Osteoblast (primary cell): ENCODE results near the gene CANX. TPM values are rescaled to one million over a fixed set of nuclear protein-coding genes. Genes with fewer than 3 reads are reported as not detected.

Experiments used
- DNase-seq: peaks from one replicate; pipeline ENCODE4 v3.0.0; 2011; ENCODE audit warnings: low spot score, mixed read lengths; ENCODE audit not compliant: insufficient read length; ENCODE audit errors: missing footprints
- H2AFZ ChIP-seq: 2 replicates; pipeline ENCODE4 v1.6.0; 2011; ENCODE audit warnings: mild to moderate bottlenecking, low read length
- H3K27ac ChIP-seq: 2 replicates; pipeline ENCODE4 v1.5.1; 2011; ENCODE audit warnings: mild to moderate bottlenecking, low read depth, low read length, moderate library complexity
- H3K27me3 ChIP-seq: 2 replicates; pipeline ENCODE4 v1.6.0; 2012; ENCODE audit warnings: mild to moderate bottlenecking, control low read depth, inconsistent platforms, low read length, moderate library complexity; ENCODE audit not compliant: insufficient read depth
- H3K36me3 ChIP-seq: 2 replicates; pipeline ENCODE4 v1.5.1; 2011; ENCODE audit warnings: mild to moderate bottlenecking, low read length, control low read depth, moderate library complexity; ENCODE audit not compliant: insufficient read depth
- H3K4me1 ChIP-seq: 2 replicates; pipeline ENCODE4 v1.5.1; 2011; ENCODE audit warnings: mild to moderate bottlenecking, low read length, control low read depth, moderate library complexity; ENCODE audit not compliant: insufficient read depth
- H3K4me2 ChIP-seq: 2 replicates; pipeline ENCODE4 v1.6.0; 2011; ENCODE audit warnings: mild to moderate bottlenecking, low read length; ENCODE audit not compliant: insufficient read depth
- H3K4me3 ChIP-seq: fragments of 200-600 bp; sonication (generic); 3 replicates; pipeline ENCODE4 v1.5.1; 2012; ENCODE audit warnings: mild to moderate bottlenecking, low read length, inconsistent platforms; ENCODE audit not compliant: insufficient read depth
- H3K79me2 ChIP-seq: 2 replicates; pipeline ENCODE4 v1.6.0; 2012; ENCODE audit warnings: mild to moderate bottlenecking, low read length, control low read depth, inconsistent platforms; ENCODE audit not compliant: insufficient read depth
- H3K9me3 ChIP-seq: 2 replicates; pipeline ENCODE4 v1.5.1; 2011; ENCODE audit warnings: low read depth, low read length, control low read depth
- H4K20me1 ChIP-seq: 2 replicates; pipeline ENCODE4 v1.6.0; 2012; ENCODE audit warnings: mild to moderate bottlenecking, low read length, control low read depth; ENCODE audit not compliant: insufficient read depth
- total RNA-seq: library from RNA; depleted of rRNA; stranded (reverse); fragments of >200 nt; gene quantifications from 2 replicates; pipeline ENCODE4 v1.2.3, GENCODE V29; 2012
- TF ChIP-seq, protein P1 (sequence below): IDR thresholded peaks from 2 replicates; pipeline ENCODE4 v1.5.1; 2011; ENCODE audit warnings: mild to moderate bottlenecking, low read depth, low read length, moderate library complexity; ENCODE audit errors: extremely low read depth

The CANX gene
- total RNA-seq, 1 donor: 698 TPM

DNA sequence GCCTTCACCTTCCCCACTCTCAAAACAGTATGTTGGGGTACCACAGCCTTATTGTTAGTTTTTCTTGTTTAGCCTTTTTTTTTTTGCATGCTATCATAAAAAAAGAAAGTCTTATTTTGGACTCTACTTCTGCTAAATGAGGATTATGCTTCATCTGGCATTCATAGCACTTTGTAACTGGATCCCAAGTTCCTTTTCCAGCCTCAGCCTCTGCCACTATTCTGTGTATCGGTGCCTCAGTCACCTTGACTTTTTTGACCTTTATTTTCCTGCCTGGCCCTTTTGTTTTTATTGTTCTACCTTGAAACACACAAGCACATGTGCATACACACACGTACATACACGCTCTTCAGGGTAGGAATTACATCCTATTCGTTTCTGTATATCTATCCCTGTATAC is 25.4 kb downstream of the CANX start:
- peaks cover 44% of the 10 kb centered on the region for H3K79me2 ChIP-seq
- H3K4me3 ChIP-seq: no peak overlapping the region
- H2AFZ ChIP-seq: no peak overlapping the region
- no peaks in the 10 kb centered on the region for H3K9me3 ChIP-seq
- H3K27me3 ChIP-seq: no peaks in the 10 kb centered on the region
- TF ChIP-seq, protein P1, sequence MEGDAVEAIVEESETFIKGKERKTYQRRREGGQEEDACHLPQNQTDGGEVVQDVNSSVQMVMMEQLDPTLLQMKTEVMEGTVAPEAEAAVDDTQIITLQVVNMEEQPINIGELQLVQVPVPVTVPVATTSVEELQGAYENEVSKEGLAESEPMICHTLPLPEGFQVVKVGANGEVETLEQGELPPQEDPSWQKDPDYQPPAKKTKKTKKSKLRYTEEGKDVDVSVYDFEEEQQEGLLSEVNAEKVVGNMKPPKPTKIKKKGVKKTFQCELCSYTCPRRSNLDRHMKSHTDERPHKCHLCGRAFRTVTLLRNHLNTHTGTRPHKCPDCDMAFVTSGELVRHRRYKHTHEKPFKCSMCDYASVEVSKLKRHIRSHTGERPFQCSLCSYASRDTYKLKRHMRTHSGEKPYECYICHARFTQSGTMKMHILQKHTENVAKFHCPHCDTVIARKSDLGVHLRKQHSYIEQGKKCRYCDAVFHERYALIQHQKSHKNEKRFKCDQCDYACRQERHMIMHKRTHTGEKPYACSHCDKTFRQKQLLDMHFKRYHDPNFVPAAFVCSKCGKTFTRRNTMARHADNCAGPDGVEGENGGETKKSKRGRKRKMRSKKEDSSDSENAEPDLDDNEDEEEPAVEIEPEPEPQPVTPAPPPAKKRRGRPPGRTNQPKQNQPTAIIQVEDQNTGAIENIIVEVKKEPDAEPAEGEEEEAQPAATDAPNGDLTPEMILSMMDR: no peak
- peaks cover 11% of the 10 kb centered on the region for H4K20me1 ChIP-seq
- H3K36me3 ChIP-seq: peaks cover 91% of the 10 kb centered on the region
- no peaks in the 10 kb centered on the region for H3K4me1 ChIP-seq
- H3K4me2 ChIP-seq: no peak overlapping the region
- DNase-seq: no peak
- H3K27ac ChIP-seq: no peak overlapping the region

DNA sequence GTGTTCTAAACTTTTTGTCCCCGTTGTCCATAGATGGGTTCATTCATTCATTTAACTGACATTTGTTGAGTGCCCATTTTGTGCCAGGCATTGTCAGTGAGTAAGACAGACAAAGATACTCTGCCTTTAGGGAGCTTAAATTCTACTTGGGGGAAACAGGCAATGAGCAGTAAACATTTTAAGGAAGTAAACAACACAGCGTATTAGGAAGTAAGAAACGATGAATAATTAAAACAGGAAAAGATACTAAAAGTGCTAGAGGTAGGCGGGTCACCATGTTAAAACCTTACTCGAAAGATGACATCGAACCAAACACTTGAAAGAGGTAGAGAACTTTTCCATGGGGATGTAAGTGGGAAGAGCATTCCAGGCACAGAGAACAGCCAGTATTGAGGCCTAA is 28.3 kb downstream of the CANX start:
- TF ChIP-seq, protein P1: no peak
- Histone ChIP-seq H3K9me3 (no peaks in the 10 kb centered on the region), H4K20me1 (peaks cover 7% of the 10 kb centered on the region), H3K4me3 (no peak overlapping the region), H3K4me2 (no peak overlapping the region), H3K27me3 (no peaks in the 10 kb centered on the region), H3K79me2 (peaks cover 26% of the 10 kb centered on the region), H2AFZ (no peak overlapping the region), H3K4me1 (peaks cover 13% of the 10 kb centered on the region), H3K27ac (no peak overlapping the region), H3K36me3 (peaks cover 82% of the 10 kb centered on the region)
- no peak for DNase-seq

DNA sequence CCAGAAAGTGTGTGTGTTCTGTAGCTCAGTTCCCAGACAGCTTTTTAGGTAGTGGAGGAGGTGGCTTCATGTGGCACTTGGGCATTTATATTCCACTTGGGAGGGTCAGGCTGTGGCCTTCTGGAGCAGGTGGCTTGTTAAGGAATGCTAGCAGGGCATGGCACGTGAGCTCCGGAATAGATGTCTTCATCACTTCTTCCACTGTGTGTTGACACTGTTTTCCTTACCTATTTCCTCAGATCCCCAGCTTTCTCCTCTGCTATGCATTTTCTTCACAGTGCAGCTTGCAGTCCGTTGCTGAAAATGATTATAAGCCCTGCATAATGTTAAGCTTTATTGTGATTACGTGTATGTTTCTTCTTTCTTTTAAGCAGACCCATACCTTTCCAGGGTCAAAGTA is 30.5 kb downstream of the CANX start:
- Histone ChIP-seq H3K79me2 (peaks cover 25% of the 10 kb centered on the region), H3K36me3 (peaks cover 60% of the 10 kb centered on the region)

DNA sequence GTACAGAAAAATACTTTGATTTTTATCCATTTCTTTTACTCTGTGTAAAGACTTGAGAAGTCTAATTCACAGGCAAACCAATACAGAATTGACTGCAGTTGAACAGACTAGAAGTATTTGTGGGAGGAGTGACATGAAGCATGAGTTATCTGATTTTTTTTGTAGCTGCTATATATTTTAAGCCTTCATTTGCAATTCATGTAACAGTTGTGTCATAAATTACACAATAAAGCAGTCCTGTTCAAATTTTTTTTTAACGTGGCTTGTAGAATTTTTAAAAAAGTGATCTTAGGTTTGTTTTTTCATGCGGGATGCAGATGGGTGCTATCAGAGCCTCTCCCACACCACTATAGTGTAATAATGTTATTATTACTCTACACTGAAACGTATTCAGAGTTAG is 31.0 kb downstream of the CANX start:
- Histone ChIP-seq H4K20me1 (peaks cover 14% of the 10 kb centered on the region), H2AFZ (no peak overlapping the region), H3K27ac (no peak overlapping the region), H3K4me3 (no peak overlapping the region), H3K79me2 (peaks cover 25% of the 10 kb centered on the region), H3K9me3 (no peaks in the 10 kb centered on the region), H3K36me3 (peaks cover 56% of the 10 kb centered on the region), H3K4me1 (peaks cover 24% of the 10 kb centered on the region), H3K4me2 (no peak overlapping the region), H3K27me3 (no peaks in the 10 kb centered on the region)
- DNase-seq: no peak
- TF ChIP-seq, protein P1: no peak

More for the DNA sequence above, 30.5 kb downstream of the CANX start:
- Histone ChIP-seq H3K27me3 (no peaks in the 10 kb centered on the region), H4K20me1 (peaks cover 10% of the 10 kb centered on the region), H3K4me2 (no peak overlapping the region), H3K4me3 (no peak overlapping the region), H3K4me1 (peaks cover 20% of the 10 kb centered on the region), H3K27ac (no peak overlapping the region), H2AFZ (no peak overlapping the region), H3K9me3 (no peaks in the 10 kb centered on the region)
- TF ChIP-seq, protein P1: no peak
- no peak for DNase-seq
